HAP-1 (cell line): ENCODE results near the gene C7.

Source experiments
- DNase-seq, 2 experiments: peaks; one replicate each; pipeline ENCODE4 v3.0.0-alpha.2; 2016 to 2020; ENCODE audit warnings: low spot score in 2 of 2
- H3K27me3 ChIP-seq: fragments of 250-450 bp; sonication (Bioruptor Pico); 2 replicates; pipeline ENCODE4 v1.5.1; 2020; ENCODE audit warnings: low read depth, mild to moderate bottlenecking, moderate library complexity
- H3K36me3 ChIP-seq: fragments of 250-450 bp; sonication (Bioruptor Pico); replicated peaks from 2 replicates; pipeline ENCODE4 v1.5.1; 2020; ENCODE audit warnings: mild to moderate bottlenecking
- H3K4me1 ChIP-seq: fragments of 250-450 bp; sonication (Bioruptor Pico); 2 replicates; pipeline ENCODE4 v1.5.1; 2020; ENCODE audit warnings: mild to moderate bottlenecking
- H3K4me3 ChIP-seq: fragments of 250-450 bp; sonication (Bioruptor Pico); 2 replicates; pipeline ENCODE4 v1.5.1; 2020; ENCODE audit warnings: mild to moderate bottlenecking, moderate library complexity
- H3K9me3 ChIP-seq: fragments of 250-450 bp; sonication (Bioruptor Pico); 2 replicates; pipeline ENCODE4 v1.5.1; 2020; ENCODE audit warnings: mild to moderate bottlenecking, moderate library complexity
- in situ Hi-C: fragments of 300-500 bp; cut with MboI; formaldehyde crosslinking; loops from 3 replicates; pipeline ENCODE4 v1.14.3; 2020; ENCODE audit warnings: low sequenced_read_pairs, inconsistent platforms, mixed read lengths

C7 gene

GRCh38 chr5:40986666-40987065, 77.4 kb downstream of the C7 start:
- no peak overlapping the region for H3K4me3 ChIP-seq
- no peaks in the 10 kb centered on the region; the same call in 1 of the 2 replicates for H3K27me3 ChIP-seq
- DNase-seq: no peak
- no peaks in the 10 kb centered on the region for H3K9me3 ChIP-seq
- no peaks in the 10 kb centered on the region for H3K36me3 ChIP-seq
- in situ Hi-C loops: no loop called here
- H3K4me1 ChIP-seq: no peaks in the 10 kb centered on the region

GRCh38 chr5:40987349-40987748, 78.1 kb downstream of the C7 start:
- no peaks in the 10 kb centered on the region for H3K4me1 ChIP-seq
- H3K36me3 ChIP-seq: no peaks in the 10 kb centered on the region
- no peak overlapping the region for H3K4me3 ChIP-seq
- no peak for DNase-seq
- no peaks in the 10 kb centered on the region for H3K9me3 ChIP-seq
- no peaks in the 10 kb centered on the region; the same call in 1 of the 2 replicates for H3K27me3 ChIP-seq
- in situ Hi-C loops: no loop called here

- in situ Hi-C loops: no loop called here
- no peaks in the 10 kb centered on the region for H3K4me1 ChIP-seq
- DNase-seq: no peak
- no peak overlapping the region for H3K4me3 ChIP-seq
- H3K9me3 ChIP-seq: no peaks in the 10 kb centered on the region
- H3K36me3 ChIP-seq: no peaks in the 10 kb centered on the region
- no peaks in the 10 kb centered on the region; the same call in 1 of the 2 replicates for H3K27me3 ChIP-seq
Observed at GRCh38 chr5:40988746-40989510, 79.6 kb downstream of the C7 start.

- H3K9me3 ChIP-seq: no peaks in the 10 kb centered on the region
- H3K27me3 ChIP-seq: no peaks in the 10 kb centered on the region
- no peaks in the 10 kb centered on the region for H3K4me1 ChIP-seq
- in situ Hi-C loops: no loop called here
- H3K4me3 ChIP-seq: no peak overlapping the region
- no peak for DNase-seq
- no peaks in the 10 kb centered on the region for H3K36me3 ChIP-seq
Observed at GRCh38 chr5:40991168-40991980, 82.1 kb downstream of the C7 start.

GRCh38 chr5:40991981-40992559, 82.8 kb downstream of the C7 start:
- Histone ChIP-seq H3K27me3 (no peaks in the 10 kb centered on the region), H3K4me1 (no peaks in the 10 kb centered on the region), H3K9me3 (no peaks in the 10 kb centered on the region), H3K36me3 (no peaks in the 10 kb centered on the region), H3K4me3 (no peak overlapping the region)
- DNase-seq: no peak
- in situ Hi-C loops: no loop called here

GRCh38 chr5:40995801-40996586, 86.7 kb downstream of the C7 start:
- Histone ChIP-seq H3K9me3 (no peaks in the 10 kb centered on the region), H3K4me1 (no peaks in the 10 kb centered on the region), H3K27me3 (no peaks in the 10 kb centered on the region), H3K36me3 (no peaks in the 10 kb centered on the region), H3K4me3 (no peak overlapping the region)
- DNase-seq: no peak
- in situ Hi-C loops: no loop called here

GRCh38 chr5:40999142-40999541, 89.8 kb downstream of the C7 start:
- in situ Hi-C loops: no loop called here
- H3K9me3 ChIP-seq: no peaks in the 10 kb centered on the region
- no peak overlapping the region for H3K4me3 ChIP-seq
- H3K27me3 ChIP-seq: no peaks in the 10 kb centered on the region
- no peaks in the 10 kb centered on the region for H3K4me1 ChIP-seq
- DNase-seq: no peak
- no peaks in the 10 kb centered on the region for H3K36me3 ChIP-seq

- in situ Hi-C loops: no loop called here
- DNase-seq: no peak
- H3K27me3 ChIP-seq: no peaks in the 10 kb centered on the region
- H3K4me1 ChIP-seq: no peaks in the 10 kb centered on the region
- H3K9me3 ChIP-seq: no peaks in the 10 kb centered on the region
- no peak overlapping the region for H3K4me3 ChIP-seq
- H3K36me3 ChIP-seq: no peaks in the 10 kb centered on the region
Observed at GRCh38 chr5:40999966-41000365, 90.7 kb downstream of the C7 start.

- H3K27me3 ChIP-seq: peaks cover 2% of the 10 kb centered on the region; the same call in 1 of the 2 replicates
- no peak for DNase-seq
- H3K4me3 ChIP-seq: no peak overlapping the region
- in situ Hi-C loops: no loop called here
- H3K9me3 ChIP-seq: no peaks in the 10 kb centered on the region
- no peaks in the 10 kb centered on the region for H3K36me3 ChIP-seq
- H3K4me1 ChIP-seq: no peaks in the 10 kb centered on the region
Observed at GRCh38 chr5:41003670-41004376, 94.5 kb downstream of the C7 start.

- in situ Hi-C loops: no loop called here
- peaks cover 2% of the 10 kb centered on the region; the same call in 1 of the 2 replicates for H3K27me3 ChIP-seq
- no peaks in the 10 kb centered on the region for H3K9me3 ChIP-seq
- no peaks in the 10 kb centered on the region for H3K36me3 ChIP-seq
- no peak for DNase-seq
- no peaks in the 10 kb centered on the region for H3K4me1 ChIP-seq
- no peak overlapping the region for H3K4me3 ChIP-seq
Observed at GRCh38 chr5:41004931-41005330, 95.6 kb downstream of the C7 start.

- Histone ChIP-seq H3K9me3 (no peaks in the 10 kb centered on the region), H3K4me1 (no peaks in the 10 kb centered on the region), H3K36me3 (no peaks in the 10 kb centered on the region), H3K4me3 (no peak overlapping the region), H3K27me3 (peaks cover 2% of the 10 kb centered on the region; the same call in 1 of the 2 replicates)
- in situ Hi-C loops: no loop called here
- no peak for DNase-seq
Observed at GRCh38 chr5:41009232-41009631, 99.9 kb downstream of the C7 start.

- no peaks in the 10 kb centered on the region for H3K36me3 ChIP-seq
- no peaks in the 10 kb centered on the region for H3K9me3 ChIP-seq
- H3K4me1 ChIP-seq: no peaks in the 10 kb centered on the region
- peaks cover 2% of the 10 kb centered on the region; the same call in 1 of the 2 replicates for H3K27me3 ChIP-seq
- in situ Hi-C loops: no loop called here
- H3K4me3 ChIP-seq: no peak overlapping the region
- no peak for DNase-seq
Observed at GRCh38 chr5:41010572-41010971, 101.3 kb downstream of the C7 start.

- Histone ChIP-seq H3K4me1 (no peaks in the 10 kb centered on the region), H3K27me3 (peaks cover 2% of the 10 kb centered on the region; the same call in 1 of the 2 replicates), H3K9me3 (no peaks in the 10 kb centered on the region), H3K36me3 (no peaks in the 10 kb centered on the region), H3K4me3 (no peak overlapping the region)
- no peak for DNase-seq
- in situ Hi-C loops: no loop called here
Observed at GRCh38 chr5:41012318-41012717, 103.0 kb downstream of the C7 start.
